HG02852 (cell line): ENCODE measurements around the gene B3GNT5.

ENCODE experiments used
- ATAC-seq: cut with Tn5 transposase; IDR thresholded peaks from one replicate; pipeline ENCODE4 v1.9.1; 2021; ENCODE audit warnings: mild to moderate bottlenecking, moderate library complexity; ENCODE audit not compliant: unreplicated experiment

The B3GNT5 gene

GRCh38 chr3:183264268-183264667, 11.2 kb downstream of the B3GNT5 start:
- no peak for ATAC-seq

GRCh38 chr3:183265157-183265642, 12.1 kb downstream of the B3GNT5 start:
- ATAC-seq, result no peak

- no peak for ATAC-seq
These were observed 12.9 kb downstream of the B3GNT5 start for GRCh38 chr3:183265834-183266417.

GRCh38 chr3:183266454-183266853, 13.4 kb downstream of the B3GNT5 start:
- no peak for ATAC-seq

- ATAC-seq, result no peak
These were observed 14.1 kb downstream of the B3GNT5 start for GRCh38 chr3:183267140-183267539.

- no peak for ATAC-seq
These were observed 15.3 kb downstream of the B3GNT5 start for GRCh38 chr3:183268366-183268765.

GRCh38 chr3:183269345-183269744, 16.3 kb downstream of the B3GNT5 start:
- no peak for ATAC-seq

- no peak for ATAC-seq
These were observed 17.3 kb downstream of the B3GNT5 start for GRCh38 chr3:183270344-183270743.

- ATAC-seq, result no peak
These were observed 19.1 kb downstream of the B3GNT5 start for GRCh38 chr3:183272142-183272541.

GRCh38 chr3:183272791-183273190, 19.7 kb downstream of the B3GNT5 start:
- no peak for ATAC-seq

- no peak for ATAC-seq
These were observed 21.6 kb downstream of the B3GNT5 start for GRCh38 chr3:183274609-183275008.

GRCh38 chr3:183275418-183275817, 22.4 kb downstream of the B3GNT5 start:
- ATAC-seq, result no peak

- no peak for ATAC-seq
These were observed 22.9 kb downstream of the B3GNT5 start for GRCh38 chr3:183275937-183276336.

GRCh38 chr3:183277260-183277659, 24.2 kb downstream of the B3GNT5 start:
- no peak for ATAC-seq

GRCh38 chr3:183278479-183279088, 25.5 kb downstream of the B3GNT5 start:
- no peak for ATAC-seq

- no peak for ATAC-seq
These were observed 26.3 kb downstream of the B3GNT5 start for GRCh38 chr3:183279371-183279770.

GRCh38 chr3:183281126-183281797, 28.2 kb downstream of the B3GNT5 start:
- ATAC-seq, result no peak

GRCh38 chr3:183283886-183284285, 30.8 kb downstream of the B3GNT5 start:
- ATAC-seq, result no peak

- ATAC-seq, result no peak
These were observed 31.5 kb downstream of the B3GNT5 start for GRCh38 chr3:183284570-183284969.

GRCh38 chr3:183285318-183285717, 32.3 kb downstream of the B3GNT5 start:
- ATAC-seq, result no peak

GRCh38 chr3:183285828-183286457, 32.9 kb downstream of the B3GNT5 start:
- ATAC-seq, result peak; percentile 96
